Retinal pigment epithelial cell (primary cell): ENCODE data around the gene NKD2.

ENCODE experiments used
- DNase-seq: peaks from one replicate; pipeline ENCODE4 v3.0.0-alpha.2; 2010; ENCODE audit warnings: low read depth
- H3K4me3 ChIP-seq: 2 replicates; pipeline ENCODE4 v1.5.1; 2011; ENCODE audit warnings: mild to moderate bottlenecking, low read length, control low read depth, moderate library complexity
- CTCF ChIP-seq: conservative IDR thresholded peaks from 2 replicates; pipeline ENCODE4 v1.5.1; 2011; ENCODE audit warnings: low read depth, low read length, control low read depth, inconsistent platforms

The NKD2 gene

GRCh38 chr5:1073239-1074102 is 64.9 kb downstream of the NKD2 start:
- no peak for DNase-seq
- H3K4me3 ChIP-seq: no peak overlapping the region
- TF ChIP-seq CTCF: no peak

GRCh38 chr5:1074226-1074625 is 65.6 kb downstream of the NKD2 start:
- no peak overlapping the region for H3K4me3 ChIP-seq
- no peak for DNase-seq
- TF ChIP-seq CTCF: no peak

- no peak overlapping the region for H3K4me3 ChIP-seq
- TF ChIP-seq CTCF: no peak
- DNase-seq: no peak
Measured at GRCh38 chr5:1074816-1075554, 66.4 kb downstream of the NKD2 start.

- DNase-seq: no peak
- TF ChIP-seq CTCF: no peak
- H3K4me3 ChIP-seq: no peak overlapping the region
Measured at GRCh38 chr5:1075555-1075881, 66.9 kb downstream of the NKD2 start.

- H3K4me3 ChIP-seq: no peak overlapping the region
- no peak for DNase-seq
- no peak for TF ChIP-seq CTCF
Measured at GRCh38 chr5:1075931-1076330, 67.3 kb downstream of the NKD2 start.

GRCh38 chr5:1076406-1076805 is 67.8 kb downstream of the NKD2 start:
- no peak for TF ChIP-seq CTCF
- H3K4me3 ChIP-seq: no peak overlapping the region
- no peak for DNase-seq

GRCh38 chr5:1077026-1077425 is 68.4 kb downstream of the NKD2 start:
- DNase-seq: no peak
- no peak overlapping the region for H3K4me3 ChIP-seq
- no peak for TF ChIP-seq CTCF
